Measurements from ENCODE around the gene ARID1B. TPM values are rescaled to one million over a fixed set of nuclear protein-coding genes. Genes with fewer than 3 reads are reported as not detected.

ARID1B gene
- polyA plus RNA-seq, 4 donors: 57.0 to 87.6 (median 71.7) TPM

- no peak for DNase-seq (ENCODE audit: low read depth in 4 of 4, low spot score in 3 of 4)
Measured at GRCh38 chr6:156773935-156774852, 3.0 kb upstream of the ARID1B start.

- no peak for DNase-seq (ENCODE audit: low read depth in 4 of 4, low spot score in 3 of 4)
Measured at GRCh38 chr6:156774863-156775405, 2.2 kb upstream of the ARID1B start.

- DNase-seq (ENCODE audit: low read depth in 4 of 4, low spot score in 3 of 4): no peak
Measured at GRCh38 chr6:156775717-156776116, 1.5 kb upstream of the ARID1B start.

- no peak for DNase-seq (ENCODE audit: low read depth in 4 of 4, low spot score in 3 of 4)
Measured at GRCh38 chr6:156776470-156776839, 723 bp upstream of the ARID1B start.

- no peak for DNase-seq (ENCODE audit: low read depth in 4 of 4, low spot score in 3 of 4)
Measured at GRCh38 chr6:156777577-156778453, 637 bp downstream of the ARID1B start.

- no peak for DNase-seq (ENCODE audit: low read depth in 4 of 4, low spot score in 3 of 4)
Measured at GRCh38 chr6:156778454-156779205, 1.5 kb downstream of the ARID1B start.

GRCh38 chr6:156779206-156780094, 2.3 kb downstream of the ARID1B start:
- no peak for DNase-seq (ENCODE audit: low read depth in 4 of 4, low spot score in 3 of 4)

- DNase-seq (ENCODE audit: low read depth in 4 of 4, low spot score in 3 of 4): peak in 1 of 4 donors; percentile 73
Measured at GRCh38 chr6:156780102-156780641, 3.0 kb downstream of the ARID1B start.

- DNase-seq (ENCODE audit: low read depth in 4 of 4, low spot score in 3 of 4): no peak
Measured at GRCh38 chr6:156780962-156781853, 4.0 kb downstream of the ARID1B start.

GRCh38 chr6:156781861-156782631, 4.9 kb downstream of the ARID1B start:
- no peak for DNase-seq (ENCODE audit: low read depth in 4 of 4, low spot score in 3 of 4)

GRCh38 chr6:156782691-156783320, 5.6 kb downstream of the ARID1B start:
- no peak for DNase-seq (ENCODE audit: low read depth in 4 of 4, low spot score in 3 of 4)

GRCh38 chr6:156783958-156784357, 6.8 kb downstream of the ARID1B start:
- DNase-seq (ENCODE audit: low read depth in 4 of 4, low spot score in 3 of 4): no peak

- no peak for DNase-seq (ENCODE audit: low read depth in 4 of 4, low spot score in 3 of 4)
Measured at GRCh38 chr6:156786652-156787051, 9.5 kb downstream of the ARID1B start.

- no peak for DNase-seq (ENCODE audit: low read depth in 4 of 4, low spot score in 3 of 4)
Measured at GRCh38 chr6:156787569-156788492, 10.7 kb downstream of the ARID1B start.

GRCh38 chr6:156789081-156789943, 12.1 kb downstream of the ARID1B start:
- no peak for DNase-seq (ENCODE audit: low read depth in 4 of 4, low spot score in 3 of 4)
